ENCODE data around the gene DENND11.

The DENND11 gene

GRCh38 chr7:141685285-141686023 is 16.5 kb downstream of the DENND11 start:
- DNase-seq (ENCODE audit: low read depth) = no peak

DNA sequence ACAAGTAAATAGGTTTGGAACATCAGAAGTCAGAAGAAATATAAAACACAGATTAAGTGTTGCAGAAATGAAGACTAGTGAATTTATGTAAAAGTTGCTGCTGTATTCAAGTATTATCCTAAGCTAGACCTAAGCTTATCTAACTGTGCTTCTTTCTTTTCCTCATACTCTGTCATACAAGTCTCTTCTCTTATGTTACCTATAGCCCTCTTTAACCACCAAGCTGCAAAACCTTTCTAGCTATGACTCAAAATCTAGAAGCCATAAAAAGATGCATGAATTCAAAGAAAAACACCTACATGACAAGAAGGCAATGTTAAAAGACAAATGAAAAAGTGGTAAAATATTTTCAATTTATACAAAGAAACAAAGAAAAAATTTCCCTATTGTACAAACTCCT is 23.0 kb downstream of the DENND11 start:
- DNase-seq (ENCODE audit: low read depth) = no peak

- no peak for DNase-seq (ENCODE audit: low read depth)
These were observed 25.3 kb downstream of the DENND11 start for GRCh38 chr7:141676618-141677017.

- DNase-seq (ENCODE audit: low read depth) = no peak
These were observed 26.3 kb downstream of the DENND11 start for GRCh38 chr7:141675436-141676215.

DNA sequence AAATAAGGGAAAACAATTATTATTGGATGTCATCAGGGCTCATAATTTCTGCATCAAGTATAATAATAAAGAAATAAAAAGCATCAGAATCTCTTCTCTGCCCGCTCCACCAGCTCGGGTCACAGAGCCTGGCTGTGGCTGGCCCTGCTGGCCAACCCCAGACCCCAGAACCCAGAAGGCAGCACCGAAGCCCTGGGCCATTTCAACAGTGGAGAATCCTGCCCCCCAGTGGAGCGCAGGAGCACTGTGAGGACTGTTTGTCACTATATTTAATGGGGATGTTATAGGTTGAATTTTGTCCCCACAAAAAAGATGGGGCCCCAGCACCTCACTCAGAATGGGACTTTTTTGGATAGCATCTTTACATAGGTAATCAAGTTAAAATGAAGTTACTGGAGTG is 27.3 kb downstream of the DENND11 start:
- DNase-seq (ENCODE audit: low read depth) = no peak

GRCh38 chr7:141674171-141674671 is 27.7 kb downstream of the DENND11 start:
- no peak for DNase-seq (ENCODE audit: low read depth)

DNA sequence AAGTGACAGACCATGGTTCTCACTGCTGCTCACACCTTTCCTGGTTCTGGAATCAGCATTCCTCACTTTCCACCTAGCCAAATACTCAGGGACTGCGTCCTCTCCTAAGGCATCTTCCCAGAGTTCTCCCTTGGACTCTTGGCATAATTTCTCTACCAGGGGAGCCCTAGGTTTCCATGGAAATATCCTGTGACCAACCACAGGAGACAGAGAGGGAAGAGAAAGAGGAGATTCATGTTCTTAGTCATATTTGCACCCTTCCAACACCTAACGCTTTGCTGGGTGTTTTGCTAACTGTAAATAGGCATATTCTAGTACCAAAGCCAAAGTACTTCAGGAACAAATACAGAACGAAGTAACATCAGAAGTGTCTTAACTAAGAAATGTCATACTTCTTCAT is 28.6 kb downstream of the DENND11 start:
- no peak for DNase-seq (ENCODE audit: low read depth)

DNA sequence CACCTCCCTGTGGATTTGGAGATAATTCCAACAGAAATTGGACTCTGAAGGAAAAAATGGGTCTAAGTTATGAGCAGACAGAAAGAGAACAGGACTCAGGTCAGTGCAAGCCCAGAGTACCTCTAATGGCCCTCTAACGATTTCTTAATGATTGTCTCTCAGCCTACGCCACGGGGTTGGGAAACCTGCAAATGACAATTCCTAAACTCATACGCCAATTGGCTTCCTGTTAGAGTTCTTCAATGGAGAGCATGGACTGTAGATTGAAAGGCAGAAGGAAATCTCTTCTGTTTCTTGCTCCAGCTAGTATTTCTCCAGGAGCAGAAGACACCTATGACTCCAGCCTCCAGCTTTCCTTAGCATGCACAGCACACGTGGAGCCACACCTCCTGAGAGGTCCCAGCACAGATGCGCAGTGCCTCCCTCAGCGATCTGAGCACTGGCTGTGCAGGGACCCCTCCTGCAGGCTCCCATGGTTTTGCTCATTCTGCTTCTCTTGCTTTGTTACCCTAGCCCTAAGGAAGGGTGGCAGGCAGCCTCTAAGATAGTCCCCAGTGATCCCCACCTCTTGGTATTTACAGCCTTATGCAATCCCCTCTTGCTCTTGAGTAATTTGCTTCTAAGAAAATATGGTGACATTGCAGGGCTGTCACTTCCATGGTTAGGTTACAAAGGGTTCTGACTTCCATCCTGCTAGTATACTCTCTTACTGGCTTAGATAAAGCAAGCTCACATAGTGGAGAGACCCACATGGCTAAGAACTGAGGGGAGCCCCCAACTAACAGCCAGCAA is 30.1 kb downstream of the DENND11 start:
- no peak for DNase-seq (ENCODE audit: low read depth)

DNA sequence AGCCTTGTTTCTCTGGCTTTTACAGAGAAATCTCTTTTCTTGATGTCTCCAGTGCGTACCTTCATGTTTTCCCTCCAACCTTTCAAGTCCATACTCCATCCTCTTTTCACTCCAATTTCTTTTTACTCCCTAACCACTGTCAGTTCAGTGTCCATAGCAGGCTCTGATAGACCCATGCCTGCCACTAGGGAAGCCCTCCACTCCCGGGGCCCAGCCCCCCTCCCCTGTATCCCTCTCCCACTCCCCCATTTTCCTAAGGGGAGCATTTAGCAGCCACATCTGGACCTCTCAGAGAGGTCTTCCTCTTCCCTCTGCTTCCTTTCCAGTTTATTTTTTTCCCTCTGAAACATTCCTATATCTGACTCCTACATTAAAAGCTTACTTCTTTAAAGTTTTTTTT is 33.1 kb downstream of the DENND11 start:
- DNase-seq (ENCODE audit: low read depth) = no peak

- no peak for DNase-seq (ENCODE audit: low read depth)
These were observed 35.9 kb downstream of the DENND11 start for GRCh38 chr7:141666071-141666470.

DNA sequence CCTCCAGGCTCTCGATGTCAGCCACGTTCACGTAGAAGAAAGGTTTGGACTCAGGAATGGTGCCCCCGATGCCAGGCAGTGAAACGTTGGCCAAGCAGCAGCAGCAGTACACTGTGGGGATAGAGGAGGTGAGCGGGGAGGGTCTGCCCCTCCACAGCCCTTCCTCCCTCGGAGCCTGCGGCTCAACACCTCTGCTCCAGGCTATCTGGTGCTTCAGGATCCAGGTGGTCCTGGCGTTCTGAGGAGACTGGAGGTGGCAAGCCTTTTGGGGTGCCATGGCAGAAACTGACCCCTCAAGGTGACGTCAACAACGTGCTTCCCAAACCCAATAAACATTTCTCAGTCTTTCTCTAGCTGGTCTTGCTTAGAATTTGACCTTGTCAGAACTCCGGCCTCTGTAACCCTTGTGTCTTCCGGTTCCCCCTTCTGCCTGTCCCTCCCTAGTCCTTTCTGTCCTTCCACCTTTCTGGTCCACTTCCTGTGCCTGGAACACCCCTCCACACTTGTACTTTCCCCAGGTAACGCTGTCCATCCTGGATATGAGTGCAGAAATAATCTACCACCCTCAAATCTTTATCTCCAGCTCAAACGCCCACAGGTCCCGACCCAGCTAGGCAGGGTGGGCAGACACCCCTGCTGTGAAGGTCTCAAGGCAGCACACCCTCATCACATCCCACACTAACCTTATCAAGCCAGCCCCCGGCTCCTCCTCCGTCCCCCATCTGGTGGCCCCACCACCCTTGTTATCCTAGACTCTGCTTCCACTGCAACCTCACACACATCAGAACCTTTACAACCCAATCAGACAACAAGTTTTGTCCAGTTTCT is 36.5 kb downstream of the DENND11 start:
- no peak for DNase-seq (ENCODE audit: low read depth)

- DNase-seq (ENCODE audit: low read depth) = no peak
These were observed 37.5 kb downstream of the DENND11 start for GRCh38 chr7:141664450-141664849.

DNA sequence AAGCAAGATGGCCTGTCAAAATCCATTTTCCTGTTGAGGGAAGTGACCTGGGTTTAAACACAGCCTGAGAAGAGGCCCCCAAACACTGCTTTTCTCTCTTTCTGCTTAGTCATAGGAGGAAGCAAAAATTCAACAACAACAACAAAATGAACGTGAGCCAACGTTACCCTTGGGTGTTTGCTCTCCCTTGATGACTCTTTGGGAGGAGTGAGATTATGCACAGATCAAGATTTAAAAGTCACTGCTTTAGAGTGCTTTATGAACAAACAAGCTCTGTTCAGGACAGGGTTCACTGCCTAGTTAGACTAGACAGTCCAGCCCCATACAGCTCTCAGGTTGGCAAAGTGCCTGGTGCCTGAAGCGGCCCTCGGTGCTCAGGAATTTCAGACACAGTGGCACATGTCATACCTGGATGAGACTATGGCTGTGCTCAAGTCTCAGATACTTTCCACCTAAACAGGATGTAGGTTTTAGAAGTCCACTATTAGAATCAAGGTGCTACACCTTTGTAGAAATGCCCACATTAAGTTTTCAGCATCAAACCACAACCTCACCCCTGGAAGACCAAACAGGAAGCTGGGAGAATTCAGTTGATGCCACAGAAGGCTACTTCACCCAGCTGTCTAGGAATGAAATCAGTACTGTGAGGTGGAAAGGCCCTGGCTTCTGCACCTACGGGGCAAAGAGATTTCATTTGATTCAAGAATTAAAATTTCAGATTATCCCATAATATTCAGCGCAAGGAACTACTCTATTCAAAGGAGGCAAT is 38.7 kb downstream of the DENND11 start:
- no peak for DNase-seq (ENCODE audit: low read depth)

DNA sequence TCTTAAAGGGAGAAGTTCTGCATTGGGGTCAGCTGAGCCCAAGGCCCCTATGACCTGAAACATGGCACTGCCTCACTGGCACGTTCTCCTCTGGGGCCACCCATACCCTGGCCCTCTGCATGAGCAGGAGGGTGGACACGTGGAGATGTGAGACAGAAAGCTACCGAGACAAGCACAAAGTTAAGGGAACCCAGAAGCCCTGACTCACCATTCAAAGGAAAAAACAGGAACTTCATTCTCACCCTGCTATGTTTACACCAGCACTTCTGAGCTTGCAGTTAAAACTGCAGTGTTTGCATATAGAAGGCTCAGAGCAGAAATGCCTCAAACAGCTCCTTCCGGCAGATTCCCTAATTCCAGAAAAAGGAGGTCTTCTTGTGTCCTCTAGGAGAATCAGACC is 41.7 kb downstream of the DENND11 start:
- no peak for DNase-seq (ENCODE audit: low read depth)

DNA sequence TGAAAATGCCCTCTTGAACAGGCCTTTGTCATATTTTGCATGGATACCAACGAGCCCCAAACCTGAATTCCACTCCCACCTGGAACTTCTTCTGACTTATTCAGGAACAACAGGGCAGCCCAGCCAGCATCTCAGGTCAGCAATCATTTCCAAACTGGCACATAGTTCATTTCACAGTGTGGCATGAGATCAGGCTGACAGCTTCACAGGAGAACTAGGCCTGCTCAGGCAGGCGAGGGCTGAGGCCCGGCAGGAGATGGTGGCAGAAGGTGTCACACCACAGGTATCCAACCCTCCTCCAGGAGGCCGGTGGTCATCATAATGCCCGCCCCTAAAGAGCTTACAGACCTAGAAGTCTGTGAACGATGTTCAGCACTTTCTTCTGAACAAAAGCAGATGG is 42.5 kb downstream of the DENND11 start:
- no peak for DNase-seq (ENCODE audit: low read depth)

DNA sequence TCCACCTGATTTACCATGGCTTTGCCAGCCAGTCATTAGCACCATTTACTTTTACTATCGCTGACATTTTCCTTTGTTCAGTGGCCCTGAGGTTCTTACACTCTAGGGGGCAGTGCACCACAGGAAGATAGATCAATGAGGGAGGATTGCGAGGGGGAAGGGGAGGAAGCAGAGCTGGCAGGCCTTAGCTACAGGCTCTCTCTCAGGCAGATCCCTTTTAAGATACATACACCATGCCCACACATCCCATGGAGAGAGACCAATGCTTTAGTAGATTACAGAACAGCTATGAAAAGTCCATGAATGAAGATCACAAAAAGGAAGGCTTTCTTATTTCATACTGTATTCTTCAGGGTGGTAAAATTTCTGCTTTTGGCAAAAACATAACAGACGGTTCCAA is 47.4 kb downstream of the DENND11 start:
- peak; percentile 37 for DNase-seq (ENCODE audit: low read depth)

DNA sequence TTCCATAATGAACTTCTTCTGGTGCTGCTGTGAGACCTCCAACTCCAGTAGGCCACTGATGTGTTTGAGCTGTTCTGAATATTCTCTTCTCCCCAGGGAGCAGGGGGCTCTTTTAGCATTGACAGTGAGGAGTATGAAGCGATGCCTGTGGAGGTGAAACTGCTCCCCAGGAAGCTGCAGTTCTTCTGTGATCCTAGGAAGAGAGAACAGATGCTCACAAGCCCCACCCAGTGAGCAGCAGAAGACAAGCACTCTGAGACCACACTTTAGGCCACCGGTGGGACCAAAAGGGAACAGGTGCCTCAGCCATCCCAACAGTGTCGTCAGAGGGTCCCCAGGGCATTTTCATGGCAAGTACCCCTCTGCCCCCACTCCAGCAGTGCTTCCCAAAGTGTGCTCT is 49.3 kb downstream of the DENND11 start:
- no peak for DNase-seq (ENCODE audit: low read depth)

Measured in activated T-cell treated with anti-CD3 and anti-CD28 coated beads for 1 hour (primary cell).